PC-9 (cell line): ENCODE results near the gene MSH5. TPM values are rescaled to one million over a fixed set of nuclear protein-coding genes. Genes with fewer than 3 reads are reported as not detected.
A peak's percentile ranks its signal among the peaks of the same experiment; 100 is the strongest.

Experiments used
- BruUV-seq: library from RNA; stranded (reverse); fragments of 400-500 nt; replicated peaks from 2 replicates; lab custom pipeline; 2021; lab: Mats Ljungman, UMichigan
- CTCF ChIA-PET: fragments of 300-600 bp; sonication (Branson Sonifier 250); formaldehyde crosslinking; loops from one replicate; lab custom pipeline; 2022; ENCODE audit warnings: antibody characterized with exemption; lab: Charles Lee
- POLR2A ChIA-PET: fragments of 300-600 bp; sonication (Branson Sonifier 250); formaldehyde crosslinking; loops from one replicate; lab custom pipeline; 2022; ENCODE audit warnings: antibody characterized with exemption; ENCODE audit not compliant: unreplicated experiment; lab: Charles Lee
- DNase-seq, 2 experiments: peaks; one replicate each; pipeline versions ENCODE4 v3.0.0 to v3.0.0-alpha.2; 2015 to 2022; ENCODE audit warnings: mixed read lengths in 1 of 2
- H2AFZ ChIP-seq: fragments of 200-600 bp; sonication (generic); 2 replicates; pipeline ENCODE4 v1.8.1; 2017; ENCODE audit warnings: antibody characterized with exemption
- H3F3A ChIP-seq: fragments of 200-600 bp; sonication (generic); 2 replicates; pipeline ENCODE4 v1.8.1; 2017; ENCODE audit warnings: antibody characterized with exemption, mild to moderate bottlenecking, low read depth; ENCODE audit not compliant: insufficient read depth
- H3K27ac ChIP-seq: fragments of 200-600 bp; sonication (generic); 2 replicates; pipeline ENCODE4 v1.6.1; 2016; ENCODE audit warnings: mixed run types
- H3K27me3 ChIP-seq: fragments of 200-600 bp; sonication (generic); 2 replicates; pipeline ENCODE4 v1.6.1; 2016; ENCODE audit warnings: low read depth, mixed run types; ENCODE audit not compliant: insufficient read depth
- H3K36me3 ChIP-seq: fragments of 200-600 bp; sonication (generic); 2 replicates; pipeline ENCODE4 v1.6.1; 2016; ENCODE audit warnings: low read depth, mixed run types
- H3K4me1 ChIP-seq: fragments of 200-600 bp; sonication (generic); replicated peaks from 2 replicates; pipeline ENCODE4 v1.6.1; 2016; ENCODE audit warnings: mixed run types; ENCODE audit not compliant: insufficient read depth
- H3K4me2 ChIP-seq: fragments of 200-600 bp; sonication (generic); 2 replicates; pipeline ENCODE4 v1.6.1; 2017; ENCODE audit warnings: mixed run types
- H3K4me3 ChIP-seq: fragments of 200-600 bp; sonication (generic); 2 replicates; pipeline ENCODE4 v1.6.1; 2016; ENCODE audit warnings: mixed run types
- H3K79me2 ChIP-seq: fragments of 200-600 bp; sonication (generic); 2 replicates; pipeline ENCODE4 v1.6.1; 2017; ENCODE audit warnings: low read depth, mixed run types
- H3K9me2 ChIP-seq: fragments of 200-600 bp; sonication (generic); 2 replicates; pipeline ENCODE4 v1.8.1; 2017; ENCODE audit warnings: mild to moderate bottlenecking; ENCODE audit not compliant: insufficient read depth
- H3K9me3 ChIP-seq: fragments of 200-600 bp; sonication (generic); 2 replicates; pipeline ENCODE4 v1.8.1; 2016; ENCODE audit warnings: low read depth; ENCODE audit not compliant: insufficient read depth
- H4K20me1 ChIP-seq: fragments of 200-600 bp; sonication (generic); 2 replicates; pipeline ENCODE4 v1.8.1; 2017; ENCODE audit not compliant: insufficient read depth
- CTCF ChIP-seq: fragments of 200-600 bp; sonication (generic); conservative IDR thresholded peaks from 2 replicates; pipeline ENCODE4 v1.6.1; 2017; ENCODE audit warnings: mixed run types, antibody characterized with exemption, mild to moderate bottlenecking, moderate library complexity
- EZH2 ChIP-seq: fragments of 200-600 bp; sonication (generic); IDR thresholded peaks from 2 replicates; pipeline ENCODE4 v1.8.0; 2017; ENCODE audit warnings: antibody characterized with exemption, low read depth
- intact Hi-C: fragments of 100-400 bp; cut with micrococcal nuclease; formaldehyde crosslinking; loops from one replicate; pipeline ENCODE4 v1.10.0; 2022; ENCODE audit not compliant: unreplicated experiment
- total RNA-seq: library from RNA; stranded (reverse); gene quantifications from 2 replicates; pipeline ENCODE4 v1.2.3, GENCODE V29; 2021

MSH5 gene
- total RNA-seq, 1 experiment from 2014 or later = 50.0 TPM

- ChIA-PET POLR2A (interaction anchor here (0.5 to 0.7 kb wide), 3 partner anchors 33 to 241 kb away, joined by 3 to 12 read pairs (median 5); no protein-coding TSS in a partner anchor), CTCF (no interaction called here)
- no peaks in the 10 kb centered on the region for H3K27me3 ChIP-seq
Observed at GRCh38 chr6:31730631-31731086, 9.1 kb upstream of the MSH5 start.

GRCh38 chr6:31732029-31732428 is 7.8 kb upstream of the MSH5 start:
- no peak for DNase-seq
- no TSS peak for BruUV-seq
- H3K4me1 ChIP-seq = peaks cover 21% of the 10 kb centered on the region
- no peak overlapping the region for H3K4me2 ChIP-seq
- no peak overlapping the region for H2AFZ ChIP-seq
- CTCF ChIA-PET = no interaction called here
- H3K27ac ChIP-seq = no peak overlapping the region
- intact Hi-C loops = loop anchor here (10.0 kb wide), 1 partner anchor 187 kb away; the partner anchor contains the start of genes ATP6V1G2, DDX39B and NFKBIL1
- peaks cover 50% of the 10 kb centered on the region for H3K79me2 ChIP-seq
- H4K20me1 ChIP-seq = peaks cover 29% of the 10 kb centered on the region
- POLR2A ChIA-PET = interaction anchor here (0.6 kb wide), 1 partner anchor 15 kb away, joined by 3 read pairs; no protein-coding TSS in a partner anchor
- TF ChIP-seq CTCF = no peak
- no peak for TF ChIP-seq EZH2
- no peaks in the 10 kb centered on the region for H3K9me3 ChIP-seq
- H3K36me3 ChIP-seq = peaks cover 37% of the 10 kb centered on the region
- no peak overlapping the region for H3K4me3 ChIP-seq
- H3K9me2 ChIP-seq = no peaks in the 10 kb centered on the region
- peaks cover 64% of the 10 kb centered on the region for H3F3A ChIP-seq
- H3K27me3 ChIP-seq = no peaks in the 10 kb centered on the region

More at GRCh38 chr6:31730631-31731086, 9.1 kb upstream of the MSH5 start:
- peaks cover 37% of the 10 kb centered on the region for H3K36me3 ChIP-seq
- 0 out of 2 replicates have a peak overlapping the region, but pooled peaks have one; percentile 73 for H3K4me2 ChIP-seq
- H3K4me1 ChIP-seq = peaks cover 15% of the 10 kb centered on the region
- intact Hi-C loops = loop anchor here (10.0 kb wide), 1 partner anchor 186 kb away; the partner anchor contains the start of genes ATP6V1G2, DDX39B and NFKBIL1
- TF ChIP-seq EZH2 (no peak), CTCF (no peak)
- H4K20me1 ChIP-seq = peaks cover 29% of the 10 kb centered on the region
- H3K79me2 ChIP-seq = peaks cover 37% of the 10 kb centered on the region
- H3K9me2 ChIP-seq = no peaks in the 10 kb centered on the region
- no peak overlapping the region for H2AFZ ChIP-seq
- no peak overlapping the region for H3K4me3 ChIP-seq
- no peak for DNase-seq
- BruUV-seq = no TSS peak
- no peak overlapping the region for H3K27ac ChIP-seq
- peaks cover 73% of the 10 kb centered on the region for H3F3A ChIP-seq
- no peaks in the 10 kb centered on the region for H3K9me3 ChIP-seq

GRCh38 chr6:31733734-31734133 is 6.1 kb upstream of the MSH5 start:
- Histone ChIP-seq H3K9me3 (no peaks in the 10 kb centered on the region), H3K9me2 (no peaks in the 10 kb centered on the region), H4K20me1 (peaks cover 29% of the 10 kb centered on the region), H3K27me3 (no peaks in the 10 kb centered on the region), H3K4me3 (peak overlapping the region; percentile 86; the same call in 1 of the 2 replicates), H3K79me2 (peaks cover 51% of the 10 kb centered on the region), H3K36me3 (peaks cover 37% of the 10 kb centered on the region), H3F3A (peaks cover 71% of the 10 kb centered on the region), H3K4me2 (peak overlapping the region; percentile 83), H3K27ac (no peak overlapping the region), H2AFZ (no peak overlapping the region), H3K4me1 (peaks cover 37% of the 10 kb centered on the region)
- no TSS peak for BruUV-seq
- no peak for DNase-seq
- TF ChIP-seq EZH2 = no peak
- intact Hi-C loops = loop anchor here (2.0 to 10.0 kb wide), 2 partner anchors 59 to 189 kb away; partner anchors contain the start of genes ATP6V1G2, DDX39B and NFKBIL1
- CTCF ChIA-PET = no interaction called here
- POLR2A ChIA-PET = no interaction called here
